ENCODE data around the gene PACSIN2.

Gene PACSIN2

DNA sequence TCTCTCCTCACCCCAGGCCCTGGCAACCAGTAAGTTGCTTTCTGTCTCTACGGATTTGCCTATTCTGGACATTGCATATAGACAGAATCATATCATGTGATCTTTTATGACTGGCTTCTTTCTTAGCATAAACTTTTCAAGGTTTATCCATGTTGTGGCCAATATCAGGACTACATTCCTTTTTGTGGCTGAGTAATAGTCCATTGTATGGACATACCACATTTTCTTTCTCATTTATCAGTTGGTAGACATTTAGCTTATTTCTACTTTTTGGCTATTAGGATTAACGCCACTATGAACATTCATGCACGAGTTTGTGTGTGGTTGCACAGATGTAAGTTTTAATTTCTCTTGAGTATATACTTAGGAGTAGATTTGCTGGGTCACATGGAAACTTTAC lies 193.6 kb downstream of the PACSIN2 start:
- DNase-seq (ENCODE audit: low read depth in 2 of 2), result no peak

GRCh38 chr22:42820045-42820763 lies 194.7 kb downstream of the PACSIN2 start:
- no peak for DNase-seq (ENCODE audit: low read depth in 2 of 2)

Data from stimulated activated CD4-positive, alpha-beta T cell treated with anti-CD3 and anti-CD28 coated beads, Interleukin-1b, Interleukin-23, amount 100 ng/mL, for 1 hour (primary cell).